WTC11 (cell line): ENCODE results near the gene LTBP4. TPM values are rescaled to one million over a fixed set of nuclear protein-coding genes. Genes with fewer than 3 reads are reported as not detected.
A peak's percentile ranks its signal among the peaks of the same experiment; 100 is the strongest.

Experiments
- ATAC-seq: fragments of 200-7000 bp; cut with Tn5 transposase; 2 replicates; pipeline ENCODE4 v1.10.0; 2021; ENCODE audit warnings: mild to moderate bottlenecking, moderate library complexity
- CTCF ChIA-PET: fragments of 300-600 bp; sonication (Branson Sonifier 250); formaldehyde crosslinking; loops from one replicate; lab custom pipeline; 2021; ENCODE audit warnings: antibody characterized with exemption; lab: Charles Lee
- POLR2A ChIA-PET: fragments of 350-600 bp; sonication (Branson Sonifier 250); formaldehyde crosslinking; loops from one replicate; lab custom pipeline; 2021; ENCODE audit warnings: antibody characterized with exemption; lab: Charles Lee
- DNase-seq: peaks from one replicate; pipeline ENCODE4 v3.0.0; 2021; ENCODE audit warnings: low spot score
- H3K27ac Mint-ChIP-seq: 2 replicates; pipeline ENCODE4 v1.8.0; 2021; ENCODE audit warnings: mixed read lengths
- H3K27me3 Mint-ChIP-seq: 2 replicates; pipeline ENCODE4 v1.8.0; 2021; ENCODE audit warnings: low read depth, mild to moderate bottlenecking, moderate library complexity, mixed read lengths
- H3K36me3 Mint-ChIP-seq: 2 replicates; pipeline ENCODE4 v1.8.0; 2021; ENCODE audit warnings: mixed read lengths
- H3K4me1 Mint-ChIP-seq: 2 replicates; pipeline ENCODE4 v1.8.0; 2022; ENCODE audit warnings: mixed read lengths
- H3K4me3 Mint-ChIP-seq: 2 replicates; pipeline ENCODE4 v1.8.0; 2021; ENCODE audit warnings: mild to moderate bottlenecking, moderate library complexity, mixed read lengths
- H3K9me3 Mint-ChIP-seq: 2 replicates; pipeline ENCODE4 v1.8.0; 2021; ENCODE audit warnings: mixed read lengths
- ATF1 ChIP-seq: sonication (generic); formaldehyde crosslinking; IDR thresholded peaks from 2 replicates; pipeline ENCODE4 v1.8.1; 2023; ENCODE audit warnings: mild to moderate bottlenecking, moderate library complexity, missing genetic modification reagents
- EMX1 ChIP-seq: fragments of 250-450 bp; sonication (Bioruptor Pico); IDR thresholded peaks from 2 replicates; pipeline ENCODE4 v1.8.0; 2021; ENCODE audit warnings: mild to moderate bottlenecking
- JAZF1 ChIP-seq: fragments of 250-450 bp; sonication (Bioruptor Pico); IDR thresholded peaks from 2 replicates; pipeline ENCODE4 v1.9.0; 2021; ENCODE audit warnings: moderate library complexity, mild to moderate bottlenecking, inconsistent platforms
- NFYB ChIP-seq: sonication (generic); formaldehyde crosslinking; conservative IDR thresholded peaks from 2 replicates; pipeline ENCODE4 v1.8.0; 2022; ENCODE audit warnings: low read depth, missing genetic modification reagents
- NR3C1 ChIP-seq: sonication (generic); formaldehyde crosslinking; conservative IDR thresholded peaks from 2 replicates; pipeline ENCODE4 v1.8.1; 2023; ENCODE audit warnings: low read depth, mild to moderate bottlenecking, missing genetic modification reagents
- SMAD4 ChIP-seq: sonication (generic); formaldehyde crosslinking; IDR thresholded peaks from 2 replicates; pipeline ENCODE4 v1.8.0; 2022; ENCODE audit warnings: mild to moderate bottlenecking, missing genetic modification reagents
- ZNF121 ChIP-seq: sonication (generic); formaldehyde crosslinking; IDR thresholded peaks from 2 replicates; pipeline ENCODE4 v1.8.0; 2023; ENCODE audit warnings: missing genetic modification reagents
- ZNF317 ChIP-seq: sonication (generic); formaldehyde crosslinking; IDR thresholded peaks from 2 replicates; pipeline ENCODE4 v1.8.1; 2023; ENCODE audit warnings: low read depth, mild to moderate bottlenecking, moderate library complexity, missing genetic modification reagents, borderline replicate concordance
- total RNA-seq: library from RNA; stranded (reverse); gene quantifications from 3 replicates; pipeline ENCODE4 v1.2.3, GENCODE V29; 2021
- TF ChIP-seq, protein P1 (sequence below): sonication (generic); formaldehyde crosslinking; IDR thresholded peaks from 2 replicates; pipeline ENCODE4 v1.8.1; 2023; ENCODE audit warnings: mild to moderate bottlenecking, missing genetic modification reagents, moderate library complexity
- TF ChIP-seq, protein P2 (sequence below): sonication (generic); formaldehyde crosslinking; IDR thresholded peaks from 2 replicates; pipeline ENCODE4 v1.8.1; 2023; ENCODE audit warnings: mild to moderate bottlenecking, missing genetic modification reagents, moderate library complexity
- TF ChIP-seq, protein P3 (sequence below): sonication (generic); formaldehyde crosslinking; IDR thresholded peaks from 2 replicates; pipeline ENCODE4 v1.8.1; 2022; ENCODE audit warnings: missing genetic modification reagents, borderline replicate concordance
- TF ChIP-seq, protein P4 (sequence below): sonication (generic); formaldehyde crosslinking; conservative IDR thresholded peaks from 2 replicates; pipeline ENCODE4 v1.8.1; 2022; ENCODE audit warnings: mild to moderate bottlenecking, missing genetic modification reagents
- TF ChIP-seq, protein P5 (sequence below): sonication (generic); formaldehyde crosslinking; IDR thresholded peaks from 2 replicates; pipeline ENCODE4 v1.8.0; 2023; ENCODE audit warnings: mild to moderate bottlenecking, missing genetic modification reagents
- TF ChIP-seq, protein P6 (sequence below): sonication (generic); formaldehyde crosslinking; IDR thresholded peaks from 2 replicates; pipeline ENCODE4 v1.8.1; 2022; ENCODE audit warnings: mild to moderate bottlenecking, moderate library complexity, missing genetic modification reagents
- TF ChIP-seq, protein P7 (sequence below): sonication (generic); formaldehyde crosslinking; IDR thresholded peaks from 2 replicates; pipeline ENCODE4 v1.8.1; 2023; ENCODE audit warnings: mild to moderate bottlenecking, missing genetic modification reagents, borderline replicate concordance
- TF ChIP-seq, protein P8 (sequence below): sonication (generic); formaldehyde crosslinking; IDR thresholded peaks from 2 replicates; pipeline ENCODE4 v1.8.0; 2023; ENCODE audit warnings: missing genetic modification reagents, mild to moderate bottlenecking, borderline replicate concordance

Gene LTBP4
- total RNA-seq, 1 experiment from 2014 or later: 125 TPM

DNA sequence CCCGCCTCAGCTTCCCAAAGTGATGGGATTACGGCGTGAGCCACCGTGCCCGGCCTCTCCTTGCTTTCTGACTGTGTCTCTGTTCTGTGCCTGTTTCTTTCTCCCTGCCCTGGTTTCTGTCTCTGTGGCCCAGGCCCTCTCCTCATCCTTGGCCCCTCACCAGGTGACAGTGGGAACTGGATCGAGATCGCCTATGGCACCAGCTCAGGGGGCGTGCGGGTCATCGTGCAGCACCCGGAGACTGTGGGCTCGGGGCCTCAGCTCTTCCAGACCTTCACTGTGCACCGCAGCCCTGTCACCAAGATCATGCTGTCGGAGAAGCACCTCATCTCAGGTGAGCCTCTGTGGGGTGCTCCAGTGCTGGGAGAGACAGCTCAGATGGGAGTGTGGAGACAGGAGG lies 14.6 kb upstream of the LTBP4 start:
- Mint-ChIP-seq H3K27ac (no peak overlapping the region), H3K9me3 (no peaks in the 10 kb centered on the region), H3K27me3 (no peaks in the 10 kb centered on the region), H3K4me3 (no peak overlapping the region), H3K4me1 (no peaks in the 10 kb centered on the region), H3K36me3 (peaks cover 43% of the 10 kb centered on the region)
- DNase-seq: no peak
- no peak for ATAC-seq
- POLR2A ChIA-PET: no interaction called here
- CTCF ChIA-PET: interaction anchor here (0.8 kb wide), 1 partner anchor 48 kb away, joined by 3 read pairs; no protein-coding TSS in a partner anchor
- TF ChIP-seq SMAD4: no peak
- TF ChIP-seq, protein P1, sequence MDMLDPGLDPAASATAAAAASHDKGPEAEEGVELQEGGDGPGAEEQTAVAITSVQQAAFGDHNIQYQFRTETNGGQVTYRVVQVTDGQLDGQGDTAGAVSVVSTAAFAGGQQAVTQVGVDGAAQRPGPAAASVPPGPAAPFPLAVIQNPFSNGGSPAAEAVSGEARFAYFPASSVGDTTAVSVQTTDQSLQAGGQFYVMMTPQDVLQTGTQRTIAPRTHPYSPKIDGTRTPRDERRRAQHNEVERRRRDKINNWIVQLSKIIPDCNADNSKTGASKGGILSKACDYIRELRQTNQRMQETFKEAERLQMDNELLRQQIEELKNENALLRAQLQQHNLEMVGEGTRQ (CRISPR knock-in tag): no peak
- no peak for TF ChIP-seq ZNF317
- TF ChIP-seq, protein P2, sequence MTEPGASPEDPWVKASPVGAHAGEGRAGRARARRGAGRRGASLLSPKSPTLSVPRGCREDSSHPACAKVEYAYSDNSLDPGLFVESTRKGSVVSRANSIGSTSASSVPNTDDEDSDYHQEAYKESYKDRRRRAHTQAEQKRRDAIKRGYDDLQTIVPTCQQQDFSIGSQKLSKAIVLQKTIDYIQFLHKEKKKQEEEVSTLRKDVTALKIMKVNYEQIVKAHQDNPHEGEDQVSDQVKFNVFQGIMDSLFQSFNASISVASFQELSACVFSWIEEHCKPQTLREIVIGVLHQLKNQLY (CRISPR knock-in tag): no peak
- TF ChIP-seq ZNF121 (CRISPR knock-in tag): no peak
- TF ChIP-seq, protein P3, sequence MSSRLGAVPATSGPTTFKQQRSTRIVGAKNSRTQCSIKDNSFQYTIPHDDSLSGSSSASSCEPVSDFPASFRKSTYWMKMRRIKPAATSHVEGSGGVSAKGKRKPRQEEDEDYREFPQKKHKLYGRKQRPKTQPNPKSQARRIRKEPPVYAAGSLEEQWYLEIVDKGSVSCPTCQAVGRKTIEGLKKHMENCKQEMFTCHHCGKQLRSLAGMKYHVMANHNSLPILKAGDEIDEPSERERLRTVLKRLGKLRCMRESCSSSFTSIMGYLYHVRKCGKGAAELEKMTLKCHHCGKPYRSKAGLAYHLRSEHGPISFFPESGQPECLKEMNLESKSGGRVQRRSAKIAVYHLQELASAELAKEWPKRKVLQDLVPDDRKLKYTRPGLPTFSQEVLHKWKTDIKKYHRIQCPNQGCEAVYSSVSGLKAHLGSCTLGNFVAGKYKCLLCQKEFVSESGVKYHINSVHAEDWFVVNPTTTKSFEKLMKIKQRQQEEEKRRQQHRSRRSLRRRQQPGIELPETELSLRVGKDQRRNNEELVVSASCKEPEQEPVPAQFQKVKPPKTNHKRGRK: no peak
- TF ChIP-seq, protein P4, sequence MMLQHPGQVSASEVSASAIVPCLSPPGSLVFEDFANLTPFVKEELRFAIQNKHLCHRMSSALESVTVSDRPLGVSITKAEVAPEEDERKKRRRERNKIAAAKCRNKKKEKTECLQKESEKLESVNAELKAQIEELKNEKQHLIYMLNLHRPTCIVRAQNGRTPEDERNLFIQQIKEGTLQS: no peak
- TF ChIP-seq JAZF1: no peak
- TF ChIP-seq, all 79 proteins: peak for 0

DNA sequence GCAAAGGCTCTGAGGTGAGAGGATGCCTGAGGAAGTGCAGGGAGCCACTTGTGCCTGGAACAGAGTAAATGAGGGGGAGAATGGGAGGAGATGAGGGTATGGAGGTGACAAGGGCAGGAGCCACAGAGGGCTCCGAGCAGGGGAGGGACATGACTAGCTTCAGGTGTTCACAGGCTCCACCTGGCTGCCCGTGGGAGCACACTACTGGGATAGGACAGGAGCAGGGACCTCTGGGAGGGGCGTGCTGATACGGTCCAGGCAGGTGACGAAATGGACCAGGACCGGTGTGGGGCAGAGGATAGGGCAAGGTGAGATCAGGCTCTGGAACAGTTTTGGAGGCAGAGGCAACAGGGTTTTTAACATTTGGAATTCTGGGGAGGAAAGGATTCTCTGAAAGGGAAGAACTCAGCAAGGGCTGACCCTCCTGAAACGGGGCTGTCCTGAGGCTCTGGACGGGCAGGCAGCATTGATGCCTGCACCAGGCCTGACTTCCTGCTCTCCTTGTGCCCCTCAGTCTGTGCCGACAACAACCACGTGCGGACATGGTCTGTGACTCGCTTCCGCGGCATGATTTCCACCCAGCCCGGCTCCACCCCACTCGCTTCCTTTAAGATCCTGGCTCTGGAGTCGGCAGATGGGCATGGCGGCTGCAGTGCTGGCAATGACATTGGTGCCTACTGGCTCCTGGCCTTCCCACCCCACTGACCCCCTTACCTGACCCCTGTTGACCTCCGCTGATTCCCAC lies 12.9 kb upstream of the LTBP4 start:
- ATAC-seq (peak; percentile 41; the same call in 1 of the 2 replicates), DNase-seq (no peak)
- no peak overlapping the region for H3K27ac Mint-ChIP-seq
- ChIA-PET POLR2A (interaction anchor here (0.5 kb wide), 1 partner anchor 161 kb away, joined by 5 read pairs; no protein-coding TSS in a partner anchor), CTCF (interaction anchor here (1.0 to 1.7 kb wide), 5 partner anchors 10 to 47 kb away, joined by 3 to 7 read pairs (median 4); no protein-coding TSS in a partner anchor)
- H3K27me3 Mint-ChIP-seq: peaks cover 5% of the 10 kb centered on the region; the same call in 1 of the 2 replicates
- no peaks in the 10 kb centered on the region for H3K4me1 Mint-ChIP-seq
- H3K36me3 Mint-ChIP-seq: peaks cover 33% of the 10 kb centered on the region
- no peak overlapping the region for H3K4me3 Mint-ChIP-seq
- H3K9me3 Mint-ChIP-seq: 0 out of 2 replicates have a peak, but pooled peaks cover 3% of the 10 kb centered on the region
- TF ChIP-seq, protein P5, sequence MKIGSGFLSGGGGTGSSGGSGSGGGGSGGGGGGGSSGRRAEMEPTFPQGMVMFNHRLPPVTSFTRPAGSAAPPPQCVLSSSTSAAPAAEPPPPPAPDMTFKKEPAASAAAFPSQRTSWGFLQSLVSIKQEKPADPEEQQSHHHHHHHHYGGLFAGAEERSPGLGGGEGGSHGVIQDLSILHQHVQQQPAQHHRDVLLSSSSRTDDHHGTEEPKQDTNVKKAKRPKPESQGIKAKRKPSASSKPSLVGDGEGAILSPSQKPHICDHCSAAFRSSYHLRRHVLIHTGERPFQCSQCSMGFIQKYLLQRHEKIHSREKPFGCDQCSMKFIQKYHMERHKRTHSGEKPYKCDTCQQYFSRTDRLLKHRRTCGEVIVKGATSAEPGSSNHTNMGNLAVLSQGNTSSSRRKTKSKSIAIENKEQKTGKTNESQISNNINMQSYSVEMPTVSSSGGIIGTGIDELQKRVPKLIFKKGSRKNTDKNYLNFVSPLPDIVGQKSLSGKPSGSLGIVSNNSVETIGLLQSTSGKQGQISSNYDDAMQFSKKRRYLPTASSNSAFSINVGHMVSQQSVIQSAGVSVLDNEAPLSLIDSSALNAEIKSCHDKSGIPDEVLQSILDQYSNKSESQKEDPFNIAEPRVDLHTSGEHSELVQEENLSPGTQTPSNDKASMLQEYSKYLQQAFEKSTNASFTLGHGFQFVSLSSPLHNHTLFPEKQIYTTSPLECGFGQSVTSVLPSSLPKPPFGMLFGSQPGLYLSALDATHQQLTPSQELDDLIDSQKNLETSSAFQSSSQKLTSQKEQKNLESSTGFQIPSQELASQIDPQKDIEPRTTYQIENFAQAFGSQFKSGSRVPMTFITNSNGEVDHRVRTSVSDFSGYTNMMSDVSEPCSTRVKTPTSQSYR: no peak
- TF ChIP-seq, protein P6, sequence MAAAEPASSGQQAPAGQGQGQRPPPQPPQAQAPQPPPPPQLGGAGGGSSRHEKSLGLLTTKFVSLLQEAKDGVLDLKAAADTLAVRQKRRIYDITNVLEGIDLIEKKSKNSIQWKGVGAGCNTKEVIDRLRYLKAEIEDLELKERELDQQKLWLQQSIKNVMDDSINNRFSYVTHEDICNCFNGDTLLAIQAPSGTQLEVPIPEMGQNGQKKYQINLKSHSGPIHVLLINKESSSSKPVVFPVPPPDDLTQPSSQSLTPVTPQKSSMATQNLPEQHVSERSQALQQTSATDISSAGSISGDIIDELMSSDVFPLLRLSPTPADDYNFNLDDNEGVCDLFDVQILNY (CRISPR knock-in tag): no peak
- TF ChIP-seq ATF1 (CRISPR knock-in tag) (no peak), NR3C1 (CRISPR knock-in tag) (no peak), NFYB (no peak), EMX1 (CRISPR knock-in tag) (no peak)
- TF ChIP-seq, protein P7, sequence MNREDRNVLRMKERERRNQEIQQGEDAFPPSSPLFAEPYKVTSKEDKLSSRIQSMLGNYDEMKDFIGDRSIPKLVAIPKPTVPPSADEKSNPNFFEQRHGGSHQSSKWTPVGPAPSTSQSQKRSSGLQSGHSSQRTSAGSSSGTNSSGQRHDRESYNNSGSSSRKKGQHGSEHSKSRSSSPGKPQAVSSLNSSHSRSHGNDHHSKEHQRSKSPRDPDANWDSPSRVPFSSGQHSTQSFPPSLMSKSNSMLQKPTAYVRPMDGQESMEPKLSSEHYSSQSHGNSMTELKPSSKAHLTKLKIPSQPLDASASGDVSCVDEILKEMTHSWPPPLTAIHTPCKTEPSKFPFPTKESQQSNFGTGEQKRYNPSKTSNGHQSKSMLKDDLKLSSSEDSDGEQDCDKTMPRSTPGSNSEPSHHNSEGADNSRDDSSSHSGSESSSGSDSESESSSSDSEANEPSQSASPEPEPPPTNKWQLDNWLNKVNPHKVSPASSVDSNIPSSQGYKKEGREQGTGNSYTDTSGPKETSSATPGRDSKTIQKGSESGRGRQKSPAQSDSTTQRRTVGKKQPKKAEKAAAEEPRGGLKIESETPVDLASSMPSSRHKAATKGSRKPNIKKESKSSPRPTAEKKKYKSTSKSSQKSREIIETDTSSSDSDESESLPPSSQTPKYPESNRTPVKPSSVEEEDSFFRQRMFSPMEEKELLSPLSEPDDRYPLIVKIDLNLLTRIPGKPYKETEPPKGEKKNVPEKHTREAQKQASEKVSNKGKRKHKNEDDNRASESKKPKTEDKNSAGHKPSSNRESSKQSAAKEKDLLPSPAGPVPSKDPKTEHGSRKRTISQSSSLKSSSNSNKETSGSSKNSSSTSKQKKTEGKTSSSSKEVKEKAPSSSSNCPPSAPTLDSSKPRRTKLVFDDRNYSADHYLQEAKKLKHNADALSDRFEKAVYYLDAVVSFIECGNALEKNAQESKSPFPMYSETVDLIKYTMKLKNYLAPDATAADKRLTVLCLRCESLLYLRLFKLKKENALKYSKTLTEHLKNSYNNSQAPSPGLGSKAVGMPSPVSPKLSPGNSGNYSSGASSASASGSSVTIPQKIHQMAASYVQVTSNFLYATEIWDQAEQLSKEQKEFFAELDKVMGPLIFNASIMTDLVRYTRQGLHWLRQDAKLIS (CRISPR knock-in tag): no peak
- TF ChIP-seq, protein P2 (CRISPR knock-in tag): no peak
- TF ChIP-seq, protein P8, sequence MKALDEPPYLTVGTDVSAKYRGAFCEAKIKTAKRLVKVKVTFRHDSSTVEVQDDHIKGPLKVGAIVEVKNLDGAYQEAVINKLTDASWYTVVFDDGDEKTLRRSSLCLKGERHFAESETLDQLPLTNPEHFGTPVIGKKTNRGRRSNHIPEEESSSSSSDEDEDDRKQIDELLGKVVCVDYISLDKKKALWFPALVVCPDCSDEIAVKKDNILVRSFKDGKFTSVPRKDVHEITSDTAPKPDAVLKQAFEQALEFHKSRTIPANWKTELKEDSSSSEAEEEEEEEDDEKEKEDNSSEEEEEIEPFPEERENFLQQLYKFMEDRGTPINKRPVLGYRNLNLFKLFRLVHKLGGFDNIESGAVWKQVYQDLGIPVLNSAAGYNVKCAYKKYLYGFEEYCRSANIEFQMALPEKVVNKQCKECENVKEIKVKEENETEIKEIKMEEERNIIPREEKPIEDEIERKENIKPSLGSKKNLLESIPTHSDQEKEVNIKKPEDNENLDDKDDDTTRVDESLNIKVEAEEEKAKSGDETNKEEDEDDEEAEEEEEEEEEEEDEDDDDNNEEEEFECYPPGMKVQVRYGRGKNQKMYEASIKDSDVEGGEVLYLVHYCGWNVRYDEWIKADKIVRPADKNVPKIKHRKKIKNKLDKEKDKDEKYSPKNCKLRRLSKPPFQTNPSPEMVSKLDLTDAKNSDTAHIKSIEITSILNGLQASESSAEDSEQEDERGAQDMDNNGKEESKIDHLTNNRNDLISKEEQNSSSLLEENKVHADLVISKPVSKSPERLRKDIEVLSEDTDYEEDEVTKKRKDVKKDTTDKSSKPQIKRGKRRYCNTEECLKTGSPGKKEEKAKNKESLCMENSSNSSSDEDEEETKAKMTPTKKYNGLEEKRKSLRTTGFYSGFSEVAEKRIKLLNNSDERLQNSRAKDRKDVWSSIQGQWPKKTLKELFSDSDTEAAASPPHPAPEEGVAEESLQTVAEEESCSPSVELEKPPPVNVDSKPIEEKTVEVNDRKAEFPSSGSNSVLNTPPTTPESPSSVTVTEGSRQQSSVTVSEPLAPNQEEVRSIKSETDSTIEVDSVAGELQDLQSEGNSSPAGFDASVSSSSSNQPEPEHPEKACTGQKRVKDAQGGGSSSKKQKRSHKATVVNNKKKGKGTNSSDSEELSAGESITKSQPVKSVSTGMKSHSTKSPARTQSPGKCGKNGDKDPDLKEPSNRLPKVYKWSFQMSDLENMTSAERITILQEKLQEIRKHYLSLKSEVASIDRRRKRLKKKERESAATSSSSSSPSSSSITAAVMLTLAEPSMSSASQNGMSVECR: no peak
